DOHH2 (cell line): Measurements from ENCODE around the gene PTPRN2.

Source experiments
- EZH2phosphoT487 ChIP-seq: fragments of 200-600 bp; sonication (generic); IDR thresholded peaks from 2 replicates; pipeline ENCODE4 v1.6.1; 2017; ENCODE audit warnings: borderline replicate concordance, mild to moderate bottlenecking, antibody characterized with exemption, low read length, moderate library complexity, mixed read lengths
- TF ChIP-seq, protein P1 (sequence below): fragments of 200-600 bp; sonication (generic); IDR thresholded peaks from one replicate; pipeline ENCODE4 v1.5.1; 2014; ENCODE audit warnings: antibody characterized with exemption, mild to moderate bottlenecking, low read depth, low read length; ENCODE audit not compliant: poor library complexity, severe bottlenecking

DNA sequence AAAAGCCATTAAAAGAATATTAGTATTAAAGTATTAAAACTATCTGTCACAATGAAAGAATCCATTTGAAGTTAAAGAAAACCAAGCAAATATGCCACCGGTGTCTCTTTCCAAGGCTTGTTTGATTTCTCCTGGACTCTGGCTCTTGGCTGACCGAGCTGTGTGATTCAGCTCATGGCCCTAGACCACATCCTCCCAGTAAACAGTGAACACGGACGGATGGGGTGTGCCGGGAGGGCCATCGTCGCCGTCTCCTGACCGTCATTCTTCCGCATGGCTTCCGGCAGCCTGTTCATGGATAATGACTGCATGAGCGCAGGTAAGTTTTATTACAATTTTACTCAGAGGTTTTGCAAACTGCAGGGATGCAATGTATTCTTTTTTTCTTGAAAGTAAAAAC, 1032.3 kb downstream of the PTPRN2 start:
- TF ChIP-seq, protein P1, sequence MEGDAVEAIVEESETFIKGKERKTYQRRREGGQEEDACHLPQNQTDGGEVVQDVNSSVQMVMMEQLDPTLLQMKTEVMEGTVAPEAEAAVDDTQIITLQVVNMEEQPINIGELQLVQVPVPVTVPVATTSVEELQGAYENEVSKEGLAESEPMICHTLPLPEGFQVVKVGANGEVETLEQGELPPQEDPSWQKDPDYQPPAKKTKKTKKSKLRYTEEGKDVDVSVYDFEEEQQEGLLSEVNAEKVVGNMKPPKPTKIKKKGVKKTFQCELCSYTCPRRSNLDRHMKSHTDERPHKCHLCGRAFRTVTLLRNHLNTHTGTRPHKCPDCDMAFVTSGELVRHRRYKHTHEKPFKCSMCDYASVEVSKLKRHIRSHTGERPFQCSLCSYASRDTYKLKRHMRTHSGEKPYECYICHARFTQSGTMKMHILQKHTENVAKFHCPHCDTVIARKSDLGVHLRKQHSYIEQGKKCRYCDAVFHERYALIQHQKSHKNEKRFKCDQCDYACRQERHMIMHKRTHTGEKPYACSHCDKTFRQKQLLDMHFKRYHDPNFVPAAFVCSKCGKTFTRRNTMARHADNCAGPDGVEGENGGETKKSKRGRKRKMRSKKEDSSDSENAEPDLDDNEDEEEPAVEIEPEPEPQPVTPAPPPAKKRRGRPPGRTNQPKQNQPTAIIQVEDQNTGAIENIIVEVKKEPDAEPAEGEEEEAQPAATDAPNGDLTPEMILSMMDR, result no peak
- no peak for TF ChIP-seq EZH2phosphoT487
